Measurements from ENCODE around the gene ARFGAP1. TPM values are rescaled to one million over a fixed set of nuclear protein-coding genes. Genes with fewer than 3 reads are reported as not detected.

ARFGAP1 gene
- total RNA-seq, 2 donors from 2014 or later, result 52.7 to 162 TPM

DNA sequence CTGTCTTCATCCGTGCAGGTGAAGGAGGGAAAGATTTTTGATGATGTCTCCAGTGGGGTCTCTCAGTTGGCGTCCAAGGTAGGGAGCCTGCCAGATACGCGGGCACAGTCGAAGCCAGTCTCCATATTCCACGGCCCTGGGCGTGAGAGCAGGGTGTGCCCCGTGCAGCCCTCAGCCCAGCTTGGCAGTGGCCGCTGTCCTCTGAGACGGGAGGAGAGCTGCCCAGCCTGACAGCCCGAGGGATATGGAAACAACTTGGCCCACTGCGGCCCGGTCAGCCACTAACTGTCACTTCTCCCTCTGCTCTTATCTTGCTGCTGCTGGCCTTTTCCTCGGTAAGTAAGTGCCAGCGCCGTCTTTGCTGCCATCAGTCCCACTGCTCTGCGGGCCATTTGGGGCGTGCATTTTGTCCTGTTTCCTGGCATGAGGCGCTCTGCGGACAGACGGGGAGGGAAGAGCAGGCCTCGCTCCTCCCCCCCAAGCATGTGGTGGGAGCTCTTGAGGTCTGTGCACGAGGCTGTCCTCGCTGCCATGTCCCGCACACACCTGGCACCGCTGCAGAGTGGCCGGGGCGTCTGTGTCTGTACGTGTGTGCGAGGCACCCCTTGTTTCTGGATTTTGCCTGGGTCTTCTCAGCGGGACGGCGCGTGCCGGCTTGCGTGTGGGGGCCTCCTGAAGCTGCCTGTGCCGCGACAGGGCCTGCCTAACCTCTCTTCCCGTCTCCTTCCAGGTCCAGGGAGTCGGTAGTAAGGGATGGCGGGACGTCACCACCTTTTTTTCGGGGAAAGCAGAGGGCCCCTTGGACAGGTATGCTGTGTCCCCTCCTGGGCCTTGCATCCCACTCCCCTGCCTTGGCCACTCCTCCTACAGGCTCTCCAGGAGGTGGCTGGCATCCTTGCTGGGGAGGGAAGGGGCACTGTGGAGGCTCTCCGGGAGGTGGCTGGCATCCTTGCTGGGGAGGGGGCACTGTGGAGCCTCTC, 13.3 kb downstream of the ARFGAP1 start:
- Histone ChIP-seq H3K27ac (no peak overlapping the region), H3K9me3 (no peaks in the 10 kb centered on the region), H3K27me3 (no peaks in the 10 kb centered on the region), H3K4me1 (peaks cover 11% of the 10 kb centered on the region), H3K4me3 (no peak overlapping the region), H3K36me3 (replicated peaks in 1 of 2; ENCODE audit: insufficient read depth in 1 of 2, low read depth in 2 of 2) (peaks cover 5 to 16% of the 10 kb centered on the region in 2 donors)
- ATAC-seq (no peak), DNase-seq (no peak)
- 93% methylated on average over 29 to 44 of the region's 44 CpGs for WGBS, 2 donors
- intact Hi-C loops (cut with DNase I), result no loop called here
- TF ChIP-seq, protein P1, sequence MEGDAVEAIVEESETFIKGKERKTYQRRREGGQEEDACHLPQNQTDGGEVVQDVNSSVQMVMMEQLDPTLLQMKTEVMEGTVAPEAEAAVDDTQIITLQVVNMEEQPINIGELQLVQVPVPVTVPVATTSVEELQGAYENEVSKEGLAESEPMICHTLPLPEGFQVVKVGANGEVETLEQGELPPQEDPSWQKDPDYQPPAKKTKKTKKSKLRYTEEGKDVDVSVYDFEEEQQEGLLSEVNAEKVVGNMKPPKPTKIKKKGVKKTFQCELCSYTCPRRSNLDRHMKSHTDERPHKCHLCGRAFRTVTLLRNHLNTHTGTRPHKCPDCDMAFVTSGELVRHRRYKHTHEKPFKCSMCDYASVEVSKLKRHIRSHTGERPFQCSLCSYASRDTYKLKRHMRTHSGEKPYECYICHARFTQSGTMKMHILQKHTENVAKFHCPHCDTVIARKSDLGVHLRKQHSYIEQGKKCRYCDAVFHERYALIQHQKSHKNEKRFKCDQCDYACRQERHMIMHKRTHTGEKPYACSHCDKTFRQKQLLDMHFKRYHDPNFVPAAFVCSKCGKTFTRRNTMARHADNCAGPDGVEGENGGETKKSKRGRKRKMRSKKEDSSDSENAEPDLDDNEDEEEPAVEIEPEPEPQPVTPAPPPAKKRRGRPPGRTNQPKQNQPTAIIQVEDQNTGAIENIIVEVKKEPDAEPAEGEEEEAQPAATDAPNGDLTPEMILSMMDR (IDR thresholded peaks at IDR 0.05), result no peak
- no peak for TF ChIP-seq POLR2A (IDR thresholded peaks at IDR 0.05)

DNA sequence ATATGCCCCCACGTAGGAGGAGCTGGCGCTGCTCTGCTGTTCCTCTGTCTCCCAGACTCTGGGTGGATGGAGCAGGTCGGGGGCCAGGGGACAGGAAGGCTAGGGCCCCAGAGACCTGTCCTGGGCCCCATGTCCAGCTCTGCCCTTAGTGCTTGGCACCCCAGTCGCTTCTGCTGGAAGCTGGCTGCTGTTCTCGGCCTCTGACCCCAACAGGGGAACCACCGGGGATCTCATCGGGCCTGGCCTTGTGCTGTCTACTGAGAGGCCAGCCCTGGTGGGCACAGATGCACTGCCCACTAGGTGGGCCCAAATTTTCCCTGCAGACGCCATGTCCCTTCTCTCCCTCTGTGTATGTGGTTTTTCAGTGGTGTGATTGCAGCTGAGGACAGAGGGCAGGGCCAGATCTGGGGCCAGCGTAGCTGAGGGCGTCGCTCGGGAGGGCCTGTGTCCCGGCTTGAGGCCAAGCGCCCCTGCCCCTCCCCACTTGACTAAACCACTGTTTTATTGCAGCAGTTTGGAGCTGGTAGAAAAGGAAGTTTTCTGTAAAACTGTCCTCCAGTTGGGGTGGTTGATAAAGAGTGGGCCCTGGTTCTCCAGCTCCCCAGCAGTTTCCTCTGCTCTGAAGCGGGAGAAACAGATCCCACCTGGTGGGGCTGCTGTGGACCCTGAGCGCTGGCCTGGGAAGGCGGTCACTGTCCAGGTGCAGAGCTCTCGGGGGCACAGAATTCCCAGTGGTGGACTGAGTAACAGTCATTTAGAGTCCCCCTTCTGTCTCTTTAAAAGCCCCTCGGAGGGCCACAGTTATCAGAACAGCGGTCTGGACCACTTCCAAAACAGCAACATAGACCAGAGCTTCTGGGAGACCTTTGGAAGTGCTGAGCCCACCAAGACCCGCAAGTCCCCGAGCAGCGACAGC, 14.4 kb downstream of the ARFGAP1 start:
- intact Hi-C loops (cut with DNase I), result no loop called here
- H3K9me3 ChIP-seq, result no peaks in the 10 kb centered on the region
- H3K27ac ChIP-seq, result no peak overlapping the region
- DNase-seq (no peak), ATAC-seq (no peak)
- H3K4me1 ChIP-seq, result peaks cover 14% of the 10 kb centered on the region
- no peaks in the 10 kb centered on the region for H3K27me3 ChIP-seq
- peaks cover 5 to 16% of the 10 kb centered on the region in 2 donors for H3K36me3 ChIP-seq (replicated peaks in 1 of 2; ENCODE audit: insufficient read depth in 1 of 2, low read depth in 2 of 2)
- 83 to 84% methylated on average over 11 to 23 of the region's 23 CpGs for WGBS, 2 donors
- TF ChIP-seq, protein P1 (IDR thresholded peaks at IDR 0.05), result no peak
- TF ChIP-seq POLR2A (IDR thresholded peaks at IDR 0.05), result no peak
- H3K4me3 ChIP-seq, result no peak overlapping the region

DNA sequence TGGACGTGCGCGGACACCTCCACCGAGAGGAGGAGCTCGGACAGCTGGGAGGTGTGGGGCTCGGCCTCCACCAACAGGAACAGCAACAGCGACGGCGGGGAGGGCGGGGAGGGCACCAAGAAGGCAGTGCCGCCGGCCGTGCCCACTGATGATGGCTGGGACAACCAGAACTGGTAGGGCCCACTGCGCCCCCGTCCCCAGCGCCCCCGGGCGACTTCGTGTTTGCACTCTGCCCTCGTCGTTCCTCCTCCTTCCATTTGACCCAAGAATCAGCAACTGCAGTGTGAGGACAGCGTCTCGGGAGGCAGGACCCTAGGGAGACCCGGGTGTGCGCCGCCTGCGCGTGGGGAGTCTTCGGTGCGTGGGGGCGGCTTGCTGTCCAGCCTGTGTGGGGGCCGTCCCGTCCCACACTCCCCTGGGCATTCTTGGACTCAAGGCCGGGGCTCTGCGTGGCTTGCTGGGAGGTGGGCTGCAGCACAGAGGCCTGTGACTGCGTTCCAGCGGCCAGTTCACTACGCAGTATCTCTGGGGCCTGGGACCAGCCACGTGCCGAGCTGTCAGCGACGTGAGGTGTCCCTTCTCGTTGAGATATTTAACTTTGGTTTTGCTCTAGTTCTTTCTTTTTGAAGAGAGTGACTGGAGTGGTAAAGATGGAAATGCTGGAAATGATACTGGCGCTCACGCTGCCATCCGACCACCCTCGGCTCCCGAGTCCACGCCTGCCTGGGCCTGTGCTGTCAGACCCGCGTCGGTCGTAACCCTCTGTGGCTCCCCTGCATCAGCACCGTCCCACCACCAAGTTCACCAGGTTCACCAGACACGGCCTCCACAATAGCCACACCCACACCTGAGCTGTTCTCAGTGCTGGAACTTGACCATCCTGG, 15.3 kb downstream of the ARFGAP1 start:
- H3K4me1 ChIP-seq, result peaks cover 14% of the 10 kb centered on the region
- DNase-seq, result no peak

More for the DNA sequence above, 15.3 kb downstream of the ARFGAP1 start:
- ATAC-seq, result no peak
- 91 to 93% methylated on average over 45 to 49 of the region's 55 CpGs for WGBS, 2 donors
- no peak overlapping the region for H3K27ac ChIP-seq
- no peaks in the 10 kb centered on the region for H3K9me3 ChIP-seq
- TF ChIP-seq, protein P1 (IDR thresholded peaks at IDR 0.05), result no peak
- TF ChIP-seq POLR2A (IDR thresholded peaks at IDR 0.05), result no peak
- H3K4me3 ChIP-seq, result no peak overlapping the region
- peaks cover 5 to 13% of the 10 kb centered on the region in 2 donors for H3K36me3 ChIP-seq (replicated peaks in 1 of 2; ENCODE audit: insufficient read depth in 1 of 2, low read depth in 2 of 2)
- intact Hi-C loops (cut with DNase I), result no loop called here
- H3K27me3 ChIP-seq, result no peaks in the 10 kb centered on the region
